ENCODE data around the gene METRNL. TPM values are rescaled to one million over a fixed set of nuclear protein-coding genes. Genes with fewer than 3 reads are reported as not detected.
A peak's percentile ranks its signal among the peaks of the same experiment; 100 is the strongest.

The METRNL gene
- total RNA-seq, 2 experiments from 2014 or later = 23.3 to 24.1 TPM

DNA sequence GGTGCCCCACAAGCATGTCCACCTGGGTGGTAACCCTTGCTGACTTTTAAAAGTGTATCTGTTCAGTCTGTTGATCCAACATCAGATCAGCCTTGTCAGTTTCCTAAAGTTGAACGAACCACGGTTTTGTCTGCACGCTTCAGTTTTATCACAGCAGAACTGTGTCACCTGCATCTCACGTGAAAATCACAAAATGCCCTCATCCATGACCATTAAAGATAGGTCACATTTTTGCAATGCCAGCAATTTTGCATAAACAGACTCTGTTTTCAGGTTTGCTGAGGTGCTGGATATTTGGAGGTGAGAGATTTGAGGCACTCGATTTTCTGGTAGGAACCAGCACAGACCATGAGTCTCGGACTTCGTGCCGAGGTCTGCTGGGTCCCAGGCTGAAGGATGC lies 3.0 kb downstream of the METRNL start:
- Mint-ChIP-seq H3K27me3 (peaks cover 8% of the 10 kb centered on the region), H3K36me3 (ENCODE audit: low read depth) (peaks cover 9% of the 10 kb centered on the region), H3K9me3 (no peaks in the 10 kb centered on the region), H3K27ac (peak overlapping the region; percentile 74), H3K4me3 (peak overlapping the region; percentile 66), H3K4me1 (ENCODE audit: low read depth) (peaks cover 37% of the 10 kb centered on the region)
- no peak for ATAC-seq
- TF ChIP-seq, protein P1, sequence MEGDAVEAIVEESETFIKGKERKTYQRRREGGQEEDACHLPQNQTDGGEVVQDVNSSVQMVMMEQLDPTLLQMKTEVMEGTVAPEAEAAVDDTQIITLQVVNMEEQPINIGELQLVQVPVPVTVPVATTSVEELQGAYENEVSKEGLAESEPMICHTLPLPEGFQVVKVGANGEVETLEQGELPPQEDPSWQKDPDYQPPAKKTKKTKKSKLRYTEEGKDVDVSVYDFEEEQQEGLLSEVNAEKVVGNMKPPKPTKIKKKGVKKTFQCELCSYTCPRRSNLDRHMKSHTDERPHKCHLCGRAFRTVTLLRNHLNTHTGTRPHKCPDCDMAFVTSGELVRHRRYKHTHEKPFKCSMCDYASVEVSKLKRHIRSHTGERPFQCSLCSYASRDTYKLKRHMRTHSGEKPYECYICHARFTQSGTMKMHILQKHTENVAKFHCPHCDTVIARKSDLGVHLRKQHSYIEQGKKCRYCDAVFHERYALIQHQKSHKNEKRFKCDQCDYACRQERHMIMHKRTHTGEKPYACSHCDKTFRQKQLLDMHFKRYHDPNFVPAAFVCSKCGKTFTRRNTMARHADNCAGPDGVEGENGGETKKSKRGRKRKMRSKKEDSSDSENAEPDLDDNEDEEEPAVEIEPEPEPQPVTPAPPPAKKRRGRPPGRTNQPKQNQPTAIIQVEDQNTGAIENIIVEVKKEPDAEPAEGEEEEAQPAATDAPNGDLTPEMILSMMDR (IDR thresholded peaks at IDR 0.05) = no peak
- no peak for DNase-seq
- POLR2A ChIA-PET = interaction anchor here (1.0 kb wide), 1 partner anchor 117 kb away, joined by 3 read pairs; no protein-coding TSS in a partner anchor
- CTCF ChIA-PET = no interaction called here
- intact Hi-C loops (cut with micrococcal nuclease) = no loop called here

DNA sequence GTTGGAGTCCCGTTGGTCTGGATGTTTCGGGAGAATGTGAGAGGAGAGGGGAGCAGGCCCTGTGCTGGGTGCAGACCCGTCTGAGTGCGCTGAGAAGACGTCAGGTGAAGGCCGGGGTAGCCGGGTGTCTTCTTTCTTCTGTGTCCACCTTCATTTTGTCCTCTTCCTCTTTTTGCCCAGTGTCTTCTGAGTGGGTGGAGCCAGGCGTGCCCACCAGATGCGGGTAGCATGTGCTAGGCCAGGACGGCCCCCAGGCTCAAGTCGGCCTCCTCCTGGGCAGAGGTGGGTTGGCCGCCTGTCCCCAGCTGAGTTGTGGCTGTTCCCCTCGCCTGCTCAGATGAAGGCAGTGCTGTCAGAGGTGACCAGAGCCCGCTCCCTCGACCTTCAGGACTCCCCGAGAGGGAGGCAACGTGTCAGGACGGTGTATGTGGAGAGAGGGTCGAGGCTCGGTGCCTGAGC lies 3.5 kb downstream of the METRNL start:
- CTCF ChIA-PET = interaction anchor here (1.8 kb wide), 1 partner anchor 121 kb away, joined by 8 read pairs; no protein-coding TSS in a partner anchor
- ATAC-seq (no peak), DNase-seq (no peak)
- Mint-ChIP-seq H3K27me3 (peaks cover 5% of the 10 kb centered on the region), H3K27ac (peak overlapping the region; percentile 86), H3K4me1 (ENCODE audit: low read depth) (peaks cover 37% of the 10 kb centered on the region), H3K4me3 (peak overlapping the region; percentile 66), H3K36me3 (ENCODE audit: low read depth) (peaks cover 9% of the 10 kb centered on the region), H3K9me3 (no peaks in the 10 kb centered on the region)
- TF ChIP-seq, protein P1 (IDR thresholded peaks at IDR 0.05) = no peak
- intact Hi-C loops (cut with micrococcal nuclease) = no loop called here
- POLR2A ChIA-PET = interaction anchor here (1.4 kb wide), 1 partner anchor 37 kb away, joined by 3 read pairs; no protein-coding TSS in a partner anchor

DNA sequence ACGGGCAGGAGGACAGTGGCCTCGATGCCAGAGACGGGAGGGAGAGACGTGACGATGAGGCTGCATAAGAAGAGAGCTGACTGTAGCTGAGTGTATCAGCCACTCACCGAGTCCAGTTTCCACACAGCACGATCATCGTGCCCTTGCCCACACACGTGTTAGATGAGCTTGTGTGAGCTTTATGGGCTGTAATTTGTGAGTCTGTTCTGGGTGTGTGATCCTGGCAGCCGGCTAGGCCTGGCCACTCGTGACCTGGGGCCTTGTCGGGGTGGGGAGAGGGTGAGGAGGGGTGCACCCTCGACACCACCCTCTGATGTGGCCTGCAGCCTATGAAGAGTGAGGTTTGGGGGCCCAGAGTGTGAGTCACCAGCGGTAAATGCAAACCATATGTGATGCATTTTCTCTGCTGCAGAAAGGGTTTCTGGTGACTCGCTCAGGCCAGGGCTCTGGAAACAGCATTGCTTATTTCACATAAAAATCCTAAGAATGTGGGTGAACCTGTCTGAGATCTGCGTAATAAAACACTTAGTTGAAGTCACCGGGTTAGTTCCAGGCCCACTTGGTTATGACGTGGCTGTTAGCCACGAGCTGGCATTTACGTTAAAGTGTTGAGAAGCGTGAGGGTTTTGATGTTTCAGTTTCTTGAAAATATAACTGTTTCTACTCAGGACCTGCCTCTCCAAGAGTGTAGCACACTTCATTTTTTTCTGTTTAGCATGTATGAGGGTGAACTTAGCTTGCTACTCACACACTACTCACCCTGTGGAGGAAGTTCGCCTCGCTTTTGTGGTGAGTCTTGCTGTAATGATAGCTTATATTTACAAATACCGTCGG lies 4.2 kb downstream of the METRNL start:
- TF ChIP-seq, protein P1 (IDR thresholded peaks at IDR 0.05) = no peak
- H3K4me3 Mint-ChIP-seq = peak overlapping the region; percentile 66
- H3K27ac Mint-ChIP-seq = peak overlapping the region; percentile 86
- POLR2A ChIA-PET = interaction anchor here (1.4 to 1.7 kb wide), 2 partner anchors 38 to 117 kb away, joined by 3 to 8 read pairs; no protein-coding TSS in a partner anchor
- intact Hi-C loops (cut with micrococcal nuclease) = no loop called here
- CTCF ChIA-PET = interaction anchor here (1.4 to 1.8 kb wide), 2 partner anchors 15 to 120 kb away, joined by 3 to 8 read pairs; no protein-coding TSS in a partner anchor
- ATAC-seq (peak; percentile 68), DNase-seq (peak; percentile 87)
- peaks cover 3% of the 10 kb centered on the region for H3K27me3 Mint-ChIP-seq
- no peaks in the 10 kb centered on the region for H3K9me3 Mint-ChIP-seq
- peaks cover 37% of the 10 kb centered on the region for H3K4me1 Mint-ChIP-seq (ENCODE audit: low read depth)
- peaks cover 9% of the 10 kb centered on the region for H3K36me3 Mint-ChIP-seq (ENCODE audit: low read depth)

DNA sequence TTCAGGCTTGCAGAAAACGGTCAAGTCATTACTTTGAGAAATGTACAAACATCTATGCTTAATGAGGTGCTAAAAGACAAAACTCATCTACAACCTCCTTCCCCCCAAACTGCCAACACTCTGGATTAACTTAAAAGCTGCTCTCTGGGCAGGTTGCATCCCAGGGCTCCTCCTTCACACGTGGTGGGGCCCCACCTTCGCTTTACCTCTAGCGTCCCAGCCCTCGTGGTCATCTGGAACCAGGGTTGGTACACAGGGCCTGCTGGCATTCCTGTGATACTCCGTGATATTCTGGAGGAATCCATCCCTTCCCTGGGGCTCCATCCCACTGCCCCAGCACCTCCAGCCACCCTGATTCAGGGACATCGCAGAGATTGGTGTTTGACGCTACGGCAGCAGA lies 4.8 kb downstream of the METRNL start:
- Mint-ChIP-seq H3K9me3 (no peaks in the 10 kb centered on the region), H3K27me3 (peaks cover 3% of the 10 kb centered on the region), H3K4me3 (peak overlapping the region; percentile 9), H3K4me1 (ENCODE audit: low read depth) (peaks cover 37% of the 10 kb centered on the region), H3K27ac (peak overlapping the region; percentile 86), H3K36me3 (ENCODE audit: low read depth) (peaks cover 9% of the 10 kb centered on the region)
- ChIA-PET POLR2A (interaction anchor here (1.4 to 1.7 kb wide), 2 partner anchors 38 to 116 kb away, joined by 3 to 8 read pairs; no protein-coding TSS in a partner anchor), CTCF (interaction anchor here (1.4 to 1.8 kb wide), 2 partner anchors 14 to 119 kb away, joined by 3 to 8 read pairs; no protein-coding TSS in a partner anchor)
- TF ChIP-seq, protein P1 (IDR thresholded peaks at IDR 0.05) = no peak
- no peak for DNase-seq
- intact Hi-C loops (cut with micrococcal nuclease) = no loop called here
- no peak for ATAC-seq

Data from activated CD8-positive, alpha-beta T cell treated with anti-CD3 and anti-CD28 coated beads for 36 hours (primary cell).